Neural cell (in vitro differentiated cells): ENCODE data around the gene PARP12. TPM values are rescaled to one million over a fixed set of nuclear protein-coding genes. Genes with fewer than 3 reads are reported as not detected.

Experiments used
- H2AFZ ChIP-seq: fragments of 200-600, 300-800 bp; sonication (generic), shearing (Covaris generic); 2 replicates; pipeline ENCODE4 v1.6.0; 2014; ENCODE audit warnings: low read depth, mild to moderate bottlenecking, antibody characterized with exemption, low read length, moderate library complexity
- H3F3A ChIP-seq: fragments of 200-600 bp; shearing (Covaris generic); 2 replicates; pipeline ENCODE4 v1.6.1; 2016; ENCODE audit warnings: mild to moderate bottlenecking, moderate library complexity, mixed read lengths, antibody characterized with exemption, low read length; ENCODE audit not compliant: insufficient read depth, poor library complexity, severe bottlenecking
- H3K27ac ChIP-seq: fragments of 200-600, 300-800 bp; sonication (generic), shearing (Covaris generic); 2 replicates; pipeline ENCODE4 v1.5.1; 2014; ENCODE audit warnings: mild to moderate bottlenecking, low read length, moderate library complexity
- H3K27me3 ChIP-seq: fragments of 300-800, 200-600 bp; sonication (generic), shearing (Covaris generic); 2 replicates; pipeline ENCODE4 v1.6.0; 2014; ENCODE audit warnings: mild to moderate bottlenecking, low read depth, low read length, moderate library complexity; ENCODE audit not compliant: insufficient read depth
- H3K36me3 ChIP-seq: fragments of 300-800, 200-600 bp; sonication (generic), shearing (Covaris generic); 2 replicates; pipeline ENCODE4 v1.5.1; 2014; ENCODE audit warnings: mild to moderate bottlenecking, antibody characterized with exemption, low read length, moderate library complexity; ENCODE audit not compliant: insufficient read depth
- H3K4me2 ChIP-seq: fragments of 300-800, 200-600 bp; sonication (generic), shearing (Covaris generic); 2 replicates; pipeline ENCODE4 v1.6.0; 2014; ENCODE audit warnings: mild to moderate bottlenecking, low read length
- H3K4me3 ChIP-seq: fragments of 300-800, 200-600 bp; sonication (generic), shearing (Covaris generic); 2 replicates; pipeline ENCODE4 v1.5.1; 2014; ENCODE audit warnings: mild to moderate bottlenecking, low read length, moderate library complexity
- H3K79me2 ChIP-seq: fragments of 200-600 bp; shearing (Covaris generic); replicated peaks from 2 replicates; pipeline ENCODE4 v1.6.0; 2014; ENCODE audit warnings: mild to moderate bottlenecking, low read length, moderate library complexity; ENCODE audit not compliant: insufficient read depth
- H3K9ac ChIP-seq: fragments of 300-800, 200-600 bp; sonication (generic), shearing (Covaris generic); 2 replicates; pipeline ENCODE4 v1.6.1; 2016; ENCODE audit warnings: mild to moderate bottlenecking, low read length, mixed read lengths
- H3K9me2 ChIP-seq: fragments of 200-600 bp; shearing (Covaris generic); 2 replicates; pipeline ENCODE4 v1.6.1; 2016; ENCODE audit warnings: mild to moderate bottlenecking, low read length, mixed read lengths; ENCODE audit not compliant: insufficient read depth
- H3K9me3 ChIP-seq: fragments of 200-600, 300-800 bp; sonication (generic), shearing (Covaris generic); 2 replicates; pipeline ENCODE4 v1.6.1; 2016; ENCODE audit warnings: mild to moderate bottlenecking, mixed run types, low read length, moderate library complexity, mixed read lengths
- H4K20me1 ChIP-seq: fragments of 200-600 bp; shearing (Covaris generic); 2 replicates; pipeline ENCODE4 v1.6.1; 2016; ENCODE audit warnings: mild to moderate bottlenecking, mixed run types; ENCODE audit not compliant: insufficient read depth
- EP300 ChIP-seq: fragments of 450-650 bp; conservative IDR thresholded peaks from 2 replicates; pipeline ENCODE4 v1.6.1; 2014; ENCODE audit warnings: antibody characterized with exemption, mild to moderate bottlenecking, moderate library complexity; ENCODE audit not compliant: poor library complexity, severe bottlenecking
- EZH2 ChIP-seq: fragments of 200-600, 300-800 bp; shearing (Covaris generic), sonication (generic); IDR thresholded peaks from 2 replicates; pipeline ENCODE4 v1.6.1; 2014; ENCODE audit warnings: antibody characterized with exemption, low read length, borderline replicate concordance, mild to moderate bottlenecking; ENCODE audit not compliant: insufficient read depth, poor library complexity, severe bottlenecking
- MXI1 ChIP-seq: fragments of 450-650 bp; conservative IDR thresholded peaks from 2 replicates; pipeline ENCODE4 v1.6.1; 2014; ENCODE audit warnings: antibody characterized with exemption, mild to moderate bottlenecking; ENCODE audit not compliant: poor library complexity, severe bottlenecking
- POLR2AphosphoS5 ChIP-seq: IDR thresholded peaks from 2 replicates; pipeline ENCODE4 v1.6.1; 2012
- RAD21 ChIP-seq: fragments of 450-650 bp; conservative IDR thresholded peaks from 2 replicates; pipeline ENCODE4 v1.6.1; 2014; ENCODE audit warnings: antibody characterized with exemption, mild to moderate bottlenecking, moderate library complexity
- SMC3 ChIP-seq: fragments of 450-650 bp; conservative IDR thresholded peaks from 2 replicates; pipeline ENCODE4 v1.6.1; 2014; ENCODE audit warnings: antibody characterized with exemption, mild to moderate bottlenecking, moderate library complexity; ENCODE audit not compliant: poor library complexity
- TAF1 ChIP-seq: IDR thresholded peaks from 2 replicates; pipeline ENCODE4 v1.6.1; 2012; ENCODE audit warnings: low read depth
- polyA plus RNA-seq: library from polyadenylated mRNA; depleted of rRNA; stranded (reverse); fragments of >200 nt; gene quantifications from 2 replicates; pipeline ENCODE4 v1.2.3, GENCODE V29; 2014
- TF ChIP-seq, protein P1 (sequence below): fragments of 450-650 bp; IDR thresholded peaks from 2 replicates; pipeline ENCODE4 v1.5.1; 2014; ENCODE audit warnings: antibody characterized with exemption, mild to moderate bottlenecking, moderate library complexity; ENCODE audit not compliant: poor library complexity, severe bottlenecking
- TF ChIP-seq, protein P2 (sequence below): IDR thresholded peaks from 2 replicates; pipeline ENCODE4 v1.6.1; 2012; ENCODE audit warnings: borderline replicate concordance

Gene PARP12
- polyA plus RNA-seq, 1 donor from 2014 or later, result not detected

DNA sequence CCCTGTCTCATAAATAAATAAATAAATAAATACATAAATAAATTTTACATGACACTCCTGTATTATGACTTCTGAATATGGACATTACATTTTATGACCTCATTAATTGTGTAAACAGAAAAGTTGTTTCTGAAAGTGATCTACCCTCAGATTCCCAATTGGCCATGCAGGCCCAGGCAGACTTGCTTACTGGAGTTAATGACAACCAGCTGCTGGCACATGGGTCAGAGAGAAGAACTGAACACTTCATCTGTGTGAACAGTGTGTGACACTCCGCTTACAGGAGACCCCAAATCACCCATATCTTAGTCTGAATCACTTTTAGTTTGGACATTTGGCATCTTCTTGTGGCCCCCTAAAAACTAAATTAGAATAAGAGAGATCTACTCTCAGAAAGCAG, 31.4 kb downstream of the PARP12 start (continued):
- TF ChIP-seq EP300, result no peak

DNA sequence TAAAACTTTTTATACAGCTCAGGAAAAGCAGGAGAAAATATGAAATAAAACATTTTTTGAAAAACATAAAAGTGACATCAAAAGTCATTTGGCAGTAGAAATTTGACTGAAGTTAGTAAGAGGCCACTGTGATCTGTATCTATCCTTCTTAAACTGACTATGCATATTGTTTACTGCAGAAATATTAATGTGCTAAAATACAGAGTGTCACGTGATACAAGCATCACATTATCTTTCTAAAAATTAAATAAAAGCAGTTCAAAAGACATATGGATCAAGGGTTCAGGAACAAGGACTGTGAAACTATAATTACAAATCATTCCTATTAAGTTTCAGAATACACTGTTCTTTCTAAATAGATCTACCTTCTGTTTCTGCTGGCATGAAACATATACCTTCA, 33.7 kb downstream of the PARP12 start:
- no peaks in the 10 kb centered on the region for H3F3A ChIP-seq
- H3K9me2 ChIP-seq, result no peaks in the 10 kb centered on the region
- no peak overlapping the region for H2AFZ ChIP-seq
- H3K9me3 ChIP-seq, result no peaks in the 10 kb centered on the region
- H3K4me2 ChIP-seq, result no peak overlapping the region
- H4K20me1 ChIP-seq, result no peaks in the 10 kb centered on the region
- H3K79me2 ChIP-seq, result no peaks in the 10 kb centered on the region
- H3K9ac ChIP-seq, result no peak overlapping the region
- TF ChIP-seq EP300 (no peak), POLR2AphosphoS5 (no peak), RAD21 (no peak), MXI1 (no peak), EZH2 (no peak), SMC3 (no peak), TAF1 (no peak)
- TF ChIP-seq, protein P1, sequence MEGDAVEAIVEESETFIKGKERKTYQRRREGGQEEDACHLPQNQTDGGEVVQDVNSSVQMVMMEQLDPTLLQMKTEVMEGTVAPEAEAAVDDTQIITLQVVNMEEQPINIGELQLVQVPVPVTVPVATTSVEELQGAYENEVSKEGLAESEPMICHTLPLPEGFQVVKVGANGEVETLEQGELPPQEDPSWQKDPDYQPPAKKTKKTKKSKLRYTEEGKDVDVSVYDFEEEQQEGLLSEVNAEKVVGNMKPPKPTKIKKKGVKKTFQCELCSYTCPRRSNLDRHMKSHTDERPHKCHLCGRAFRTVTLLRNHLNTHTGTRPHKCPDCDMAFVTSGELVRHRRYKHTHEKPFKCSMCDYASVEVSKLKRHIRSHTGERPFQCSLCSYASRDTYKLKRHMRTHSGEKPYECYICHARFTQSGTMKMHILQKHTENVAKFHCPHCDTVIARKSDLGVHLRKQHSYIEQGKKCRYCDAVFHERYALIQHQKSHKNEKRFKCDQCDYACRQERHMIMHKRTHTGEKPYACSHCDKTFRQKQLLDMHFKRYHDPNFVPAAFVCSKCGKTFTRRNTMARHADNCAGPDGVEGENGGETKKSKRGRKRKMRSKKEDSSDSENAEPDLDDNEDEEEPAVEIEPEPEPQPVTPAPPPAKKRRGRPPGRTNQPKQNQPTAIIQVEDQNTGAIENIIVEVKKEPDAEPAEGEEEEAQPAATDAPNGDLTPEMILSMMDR, result no peak
- TF ChIP-seq, protein P2, sequence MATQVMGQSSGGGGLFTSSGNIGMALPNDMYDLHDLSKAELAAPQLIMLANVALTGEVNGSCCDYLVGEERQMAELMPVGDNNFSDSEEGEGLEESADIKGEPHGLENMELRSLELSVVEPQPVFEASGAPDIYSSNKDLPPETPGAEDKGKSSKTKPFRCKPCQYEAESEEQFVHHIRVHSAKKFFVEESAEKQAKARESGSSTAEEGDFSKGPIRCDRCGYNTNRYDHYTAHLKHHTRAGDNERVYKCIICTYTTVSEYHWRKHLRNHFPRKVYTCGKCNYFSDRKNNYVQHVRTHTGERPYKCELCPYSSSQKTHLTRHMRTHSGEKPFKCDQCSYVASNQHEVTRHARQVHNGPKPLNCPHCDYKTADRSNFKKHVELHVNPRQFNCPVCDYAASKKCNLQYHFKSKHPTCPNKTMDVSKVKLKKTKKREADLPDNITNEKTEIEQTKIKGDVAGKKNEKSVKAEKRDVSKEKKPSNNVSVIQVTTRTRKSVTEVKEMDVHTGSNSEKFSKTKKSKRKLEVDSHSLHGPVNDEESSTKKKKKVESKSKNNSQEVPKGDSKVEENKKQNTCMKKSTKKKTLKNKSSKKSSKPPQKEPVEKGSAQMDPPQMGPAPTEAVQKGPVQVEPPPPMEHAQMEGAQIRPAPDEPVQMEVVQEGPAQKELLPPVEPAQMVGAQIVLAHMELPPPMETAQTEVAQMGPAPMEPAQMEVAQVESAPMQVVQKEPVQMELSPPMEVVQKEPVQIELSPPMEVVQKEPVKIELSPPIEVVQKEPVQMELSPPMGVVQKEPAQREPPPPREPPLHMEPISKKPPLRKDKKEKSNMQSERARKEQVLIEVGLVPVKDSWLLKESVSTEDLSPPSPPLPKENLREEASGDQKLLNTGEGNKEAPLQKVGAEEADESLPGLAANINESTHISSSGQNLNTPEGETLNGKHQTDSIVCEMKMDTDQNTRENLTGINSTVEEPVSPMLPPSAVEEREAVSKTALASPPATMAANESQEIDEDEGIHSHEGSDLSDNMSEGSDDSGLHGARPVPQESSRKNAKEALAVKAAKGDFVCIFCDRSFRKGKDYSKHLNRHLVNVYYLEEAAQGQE, result no peak
- H3K27me3 ChIP-seq, result peaks cover 2% of the 10 kb centered on the region
- no peak overlapping the region for H3K4me3 ChIP-seq
- H3K36me3 ChIP-seq, result no peaks in the 10 kb centered on the region
- no peak overlapping the region for H3K27ac ChIP-seq

DNA sequence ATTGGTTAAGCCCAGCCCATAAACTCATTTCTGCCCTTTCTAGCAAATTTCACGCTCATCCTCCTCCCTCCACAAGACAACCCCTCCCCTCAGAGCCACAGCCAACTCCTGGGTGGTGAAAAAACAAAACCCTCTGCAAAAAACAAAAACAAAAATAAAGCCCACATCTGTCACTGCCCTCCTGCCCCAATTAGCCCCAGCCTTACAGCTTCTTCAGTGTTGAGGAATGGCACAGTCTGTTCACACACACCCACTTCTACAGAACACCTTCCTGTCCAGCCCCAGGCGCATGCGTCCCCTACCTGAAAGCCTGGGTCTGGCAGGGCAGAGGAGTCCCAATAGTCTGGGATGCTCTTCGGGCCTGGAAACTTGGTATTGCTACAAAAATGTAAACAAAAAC, 34.4 kb downstream of the PARP12 start:
- TF ChIP-seq POLR2AphosphoS5, result no peak
- TF ChIP-seq RAD21, result no peak
- TF ChIP-seq MXI1, result no peak
- no peak for TF ChIP-seq TAF1
- TF ChIP-seq EZH2, result no peak
- TF ChIP-seq, protein P2, result no peak
- TF ChIP-seq, protein P1, result no peak
- TF ChIP-seq EP300, result no peak
- TF ChIP-seq SMC3, result no peak
- H2AFZ ChIP-seq, result no peak overlapping the region
- H4K20me1 ChIP-seq, result no peaks in the 10 kb centered on the region
- H3K9ac ChIP-seq, result no peak overlapping the region
- H3K4me2 ChIP-seq, result no peak overlapping the region
- no peaks in the 10 kb centered on the region for H3K9me2 ChIP-seq
- H3K27ac ChIP-seq, result no peak overlapping the region
- no peaks in the 10 kb centered on the region for H3K36me3 ChIP-seq
- no peaks in the 10 kb centered on the region for H3K79me2 ChIP-seq
- no peaks in the 10 kb centered on the region for H3K9me3 ChIP-seq
- no peak overlapping the region for H3K4me3 ChIP-seq
- H3K27me3 ChIP-seq, result peaks cover 2% of the 10 kb centered on the region
- H3F3A ChIP-seq, result no peaks in the 10 kb centered on the region
